Measurements from ENCODE around the gene MIPEP. TPM values are rescaled to one million over a fixed set of nuclear protein-coding genes. Genes with fewer than 3 reads are reported as not detected.

MIPEP gene
- total and polyA plus RNA-seq, 9 of the 15 experiments (the other 6 are each of a cell fraction or from before 2014, with no cell fraction given): 1.7 to 19.3 (median 13.1) TPM

DNA sequence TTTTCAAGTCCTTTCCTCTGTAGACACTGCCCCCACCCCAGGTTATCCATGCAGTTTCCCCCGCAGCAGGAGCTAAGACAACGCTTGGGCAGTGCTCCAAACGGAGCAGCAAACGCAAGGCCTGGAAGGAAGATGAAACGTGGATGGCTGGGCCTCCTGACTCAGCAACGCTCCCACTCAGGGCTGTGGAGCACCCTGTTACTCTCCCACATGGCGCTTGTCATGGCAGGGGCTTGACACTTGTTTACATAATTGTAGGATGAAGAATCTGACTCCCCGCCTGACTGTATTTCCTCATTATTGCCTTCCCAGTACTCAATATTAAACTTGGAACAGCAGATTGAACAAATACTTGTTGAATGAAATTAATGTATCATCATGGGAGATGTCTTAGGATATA, 8.9 kb upstream of the MIPEP start:
- Histone ChIP-seq H3K27ac (ENCODE audit: extremely low read depth, low read depth, low read length) (no peak overlapping the region), H3K9ac (ENCODE audit: insufficient read depth in 1 of 2, low read depth in 2 of 2, low read length in 2 of 2) (no peak overlapping the region), H3K79me2 (ENCODE audit: control insufficient read depth, insufficient read depth, low read length) (no peaks in the 10 kb centered on the region), H2AFZ (ENCODE audit: low read depth, low read length) (no peak overlapping the region), H3K27me3 (ENCODE audit: control insufficient read depth in 2 of 2, insufficient read depth in 2 of 2, low read length in 2 of 2) (peaks cover 0 to under 1% of the 10 kb centered on the region in 2 experiments; a peak in 1 of 5 replicates), H3K9me1 (ENCODE audit: control insufficient read depth, insufficient read depth, low read length) (no peaks in the 10 kb centered on the region), H3K4me2 (ENCODE audit: insufficient read depth, low read length) (no peak overlapping the region), H3K4me3 (no peak overlapping the region), H4K20me1 (replicated peaks; ENCODE audit: control insufficient read depth, insufficient read depth, low read length) (no peaks in the 10 kb centered on the region), H3K9me3 (replicated peaks; ENCODE audit: control insufficient read depth, insufficient read depth, low read depth, low read length) (no peaks in the 10 kb centered on the region), H3K4me1 (replicated peaks in 1 of 2; ENCODE audit: control insufficient read depth in 2 of 2, insufficient read depth in 2 of 2, low read length in 2 of 2) (peaks cover 0 to under 1% of the 10 kb centered on the region in 2 experiments; a peak in 2 of 5 replicates), H3K36me3 (ENCODE audit: control insufficient read depth, insufficient read depth, low read length) (no peaks in the 10 kb centered on the region)
- DNase-seq (ENCODE audit: extremely low read depth in 1 of 4, low spot score in 3 of 4) (no peak), FAIRE-seq (no peak), ATAC-seq (no peak)
- 1% methylated on average over 8 of the region's 8 CpGs for WGBS (ENCODE audit: insufficient coverage, low coverage, missing lambda C conversion rate)
- CTCF ChIA-PET (ENCODE audit: low intra/inter-chr PET ratio): interaction anchor here (0.6 kb wide), 1 partner anchor 139 kb away, joined by 3 read pairs; no protein-coding TSS in a partner anchor
- in situ Hi-C loops (cut with MboI) (loop anchor here (10.0 kb wide), 1 partner anchor 433 kb away; no protein-coding TSS in a partner anchor), intact Hi-C loops (cut with micrococcal nuclease) (loop anchor here (5.0 to 10.0 kb wide), 2 partner anchors 181 to 433 kb away; no protein-coding TSS in a partner anchor)
- POLR2A ChIA-PET: interaction anchor here (1.1 kb wide), 1 partner anchor 10 kb away, joined by 3 read pairs; no protein-coding TSS in a partner anchor
- BruUV-seq (replicated peaks): no TSS peak
- no peak for TF ChIP-seq REST (IDR thresholded peaks at IDR 0.05; ENCODE audit: borderline replicate concordance)
- TF ChIP-seq REST (CRISPR knock-in tag; IDR thresholded peaks at IDR 0.05; ENCODE audit: low read depth): no peak
- no peak for TF ChIP-seq ZNF57 (CRISPR knock-in tag; IDR thresholded peaks at IDR 0.05)
- TF ChIP-seq ZNF197 (CRISPR knock-in tag; IDR thresholded peaks at IDR 0.05; ENCODE audit: low read depth): no peak
- no peak for TF ChIP-seq CAMTA2 (CRISPR knock-in tag; conservative IDR thresholded peaks at IDR 0.05)
- no peak for TF ChIP-seq POLR2B (IDR thresholded peaks at IDR 0.05; ENCODE audit: low read depth, partially characterized antibody)
- no peak for TF ChIP-seq CREB1 (IDR thresholded peaks at IDR 0.05)
- no peak for TF ChIP-seq CREB1 (CRISPR knock-in tag; IDR thresholded peaks at IDR 0.05)
- TF ChIP-seq BRD9 (IDR thresholded peaks at IDR 0.05; ENCODE audit: low read depth, partially characterized antibody): no peak
- TF ChIP-seq, protein P1, sequence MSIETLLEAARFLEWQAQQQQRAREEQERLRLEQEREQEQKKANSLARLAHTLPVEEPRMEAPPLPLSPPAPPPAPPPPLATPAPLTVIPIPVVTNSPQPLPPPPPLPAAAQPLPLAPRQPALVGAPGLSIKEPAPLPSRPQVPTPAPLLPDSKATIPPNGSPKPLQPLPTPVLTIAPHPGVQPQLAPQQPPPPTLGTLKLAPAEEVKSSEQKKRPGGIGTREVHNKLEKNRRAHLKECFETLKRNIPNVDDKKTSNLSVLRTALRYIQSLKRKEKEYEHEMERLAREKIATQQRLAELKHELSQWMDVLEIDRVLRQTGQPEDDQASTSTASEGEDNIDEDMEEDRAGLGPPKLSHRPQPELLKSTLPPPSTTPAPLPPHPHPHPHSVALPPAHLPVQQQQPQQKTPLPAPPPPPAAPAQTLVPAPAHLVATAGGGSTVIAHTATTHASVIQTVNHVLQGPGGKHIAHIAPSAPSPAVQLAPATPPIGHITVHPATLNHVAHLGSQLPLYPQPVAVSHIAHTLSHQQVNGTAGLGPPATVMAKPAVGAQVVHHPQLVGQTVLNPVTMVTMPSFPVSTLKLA (conservative IDR thresholded peaks at IDR 0.05): no peak
- TF ChIP-seq ZNF398 (CRISPR knock-in tag; IDR thresholded peaks at IDR 0.05): no peak
- TF ChIP-seq U2AF1 (optimal IDR thresholded peaks at IDR 0.05; ENCODE audit: low read depth, low read length): no peak

All from K562 (cell line).